GM12875 (cell line): ENCODE measurements around the gene FAM107B.

Source experiments
- H3K4me3 ChIP-seq: one replicate; pipeline ENCODE4 v1.5.1; 2011; ENCODE audit warnings: low read depth, low read length, control low read depth
- CTCF ChIP-seq: IDR thresholded peaks from 2 replicates; pipeline ENCODE4 v1.5.1; 2011; ENCODE audit warnings: low read depth, mild to moderate bottlenecking, control low read depth, inconsistent platforms, low read length, moderate library complexity, borderline replicate concordance; ENCODE audit not compliant: insufficient read depth

The FAM107B gene

DNA sequence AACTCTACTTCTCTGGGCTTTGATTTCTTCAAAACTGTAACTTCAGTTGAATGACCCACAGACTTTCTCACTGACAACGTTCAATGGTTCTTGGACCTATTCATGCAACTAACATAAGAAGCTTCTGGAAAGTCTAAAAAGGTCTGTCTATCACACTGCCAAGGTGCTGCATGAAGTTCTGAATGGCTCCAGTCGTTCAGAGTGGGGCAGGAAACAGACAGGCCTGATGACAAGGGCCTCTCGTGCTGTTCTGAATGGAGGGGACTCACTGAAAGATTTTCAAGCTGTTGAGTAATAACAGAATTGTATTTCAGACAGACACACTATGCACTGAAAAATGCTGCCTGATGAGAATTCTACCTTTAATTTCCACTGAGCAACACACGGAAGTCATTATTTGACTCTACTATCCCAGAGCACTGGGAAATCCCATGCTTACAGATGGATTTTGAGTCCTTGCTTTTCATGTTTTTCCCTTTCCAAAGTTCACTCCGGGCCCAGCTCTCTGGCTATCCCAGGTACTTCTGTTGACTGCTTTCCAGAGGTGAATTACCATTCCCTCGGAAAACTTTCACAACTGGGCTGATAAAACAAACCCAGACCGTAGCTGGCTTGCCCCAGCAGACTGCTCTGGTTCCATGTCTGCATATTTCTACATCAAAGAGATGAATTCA is 239.1 kb downstream of the FAM107B start:
- no peak overlapping the region for H3K4me3 ChIP-seq
- TF ChIP-seq CTCF: no peak

GRCh38 chr10:14534152-14534551 is 240.5 kb downstream of the FAM107B start:
- no peak for TF ChIP-seq CTCF
- H3K4me3 ChIP-seq: no peak overlapping the region

GRCh38 chr10:14533295-14533694 is 241.4 kb downstream of the FAM107B start:
- no peak overlapping the region for H3K4me3 ChIP-seq
- no peak for TF ChIP-seq CTCF

- H3K4me3 ChIP-seq: no peak overlapping the region
- TF ChIP-seq CTCF: no peak
These were observed 242.0 kb downstream of the FAM107B start for GRCh38 chr10:14532473-14533251.

DNA sequence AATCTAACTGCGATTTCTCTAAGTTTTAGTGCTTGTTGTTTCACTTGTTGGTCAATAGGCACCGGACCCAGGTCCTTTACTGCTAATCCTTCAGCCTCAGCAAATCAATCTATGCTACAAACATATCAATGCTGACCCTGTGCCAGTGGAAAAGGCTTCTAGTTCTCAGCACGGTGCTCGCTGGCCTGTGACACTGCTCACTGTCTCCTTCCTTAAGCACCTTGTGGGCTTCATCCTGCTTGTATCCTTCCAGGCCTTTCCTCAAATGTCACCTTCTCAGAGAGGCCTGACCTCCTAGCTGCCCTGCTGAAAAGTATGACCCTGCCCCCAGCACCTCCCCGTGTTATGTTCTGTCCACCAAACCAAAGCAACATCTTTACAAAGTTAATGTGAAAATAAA is 242.7 kb downstream of the FAM107B start:
- no peak for TF ChIP-seq CTCF

GRCh38 chr10:14530465-14530864 is 244.2 kb downstream of the FAM107B start:
- no peak overlapping the region for H3K4me3 ChIP-seq
- no peak for TF ChIP-seq CTCF

More for the DNA sequence above, 242.7 kb downstream of the FAM107B start:
- H3K4me3 ChIP-seq: no peak overlapping the region

GRCh38 chr10:14529351-14529750 is 245.3 kb downstream of the FAM107B start:
- no peak overlapping the region for H3K4me3 ChIP-seq
- TF ChIP-seq CTCF: no peak
